H1 (cell line): Measurements from ENCODE around the gene TMEM220. TPM values are rescaled to one million over a fixed set of nuclear protein-coding genes. Genes with fewer than 3 reads are reported as not detected.

Source experiments
- CTCF ChIA-PET: fragments of 300-600 bp; sonication (Branson Sonifier 250); formaldehyde crosslinking; loops from one replicate; lab custom pipeline; 2021; ENCODE audit not compliant: partially characterized antibody; lab: Charles Lee
- POLR2A ChIA-PET: fragments of 300-600 bp; sonication (Branson Sonifier 250); formaldehyde crosslinking; loops from one replicate; lab custom pipeline; 2021; ENCODE audit warnings: inconsistent platforms; ENCODE audit not compliant: partially characterized antibody; lab: Charles Lee
- DNase-seq, 2 experiments: peaks; one replicate each; pipeline versions ENCODE4 v3.0.0 to v3.0.0-alpha.2; 2010 to 2022; ENCODE audit warnings: low spot score in 2 of 2, low read depth in 1 of 2, mixed read lengths in 1 of 2
- FAIRE-seq: peaks from 2 replicates; lab custom pipeline; 2011; peaks lifted over from hg19 to GRCh38; lab: Jason Lieb, UNC
- H2AFZ ChIP-seq: 2 replicates; pipeline ENCODE4 v1.8.1; 2012; ENCODE audit warnings: low read length, inconsistent platforms
- H2AK5ac ChIP-seq: 2 replicates; pipeline ENCODE4 v1.6.1; 2013; ENCODE audit warnings: low read depth, low read length
- H2BK120ac ChIP-seq: replicated peaks from 2 replicates; pipeline ENCODE3; 2013; ENCODE audit warnings: low read depth, low read length, inconsistent platforms
- H2BK12ac ChIP-seq: 2 replicates; pipeline ENCODE4 v1.6.1; 2013; ENCODE audit warnings: low read depth, low read length
- H2BK15ac ChIP-seq: 2 replicates; pipeline ENCODE4 v1.6.1; 2013; ENCODE audit warnings: low read length
- H2BK20ac ChIP-seq: 2 replicates; pipeline ENCODE4 v1.6.1; 2013; ENCODE audit warnings: low read length
- H2BK5ac ChIP-seq: 2 replicates; pipeline ENCODE4 v1.6.1; 2013; ENCODE audit warnings: low read depth, low read length
- H3K14ac ChIP-seq: 2 replicates; pipeline ENCODE4 v1.6.1; 2013; ENCODE audit warnings: inconsistent platforms; ENCODE audit not compliant: insufficient read length
- H3K18ac ChIP-seq: 2 replicates; pipeline ENCODE4 v1.6.1; 2013; ENCODE audit warnings: low read length; ENCODE audit errors: extremely low read depth
- H3K23ac ChIP-seq: 2 replicates; pipeline ENCODE4 v1.6.1; 2013; ENCODE audit warnings: inconsistent platforms; ENCODE audit not compliant: insufficient read length
- H3K23me2 ChIP-seq: 2 replicates; pipeline ENCODE4 v1.6.1; 2013; ENCODE audit warnings: low read depth, low read length
- H3K27ac ChIP-seq: 2 replicates; pipeline ENCODE4 v1.6.1; 2011; ENCODE audit warnings: low read depth, low read length, inconsistent platforms
- H3K27me3 ChIP-seq, 4 experiments: replicated peaks in 1 of 4; 1 replicate in 1 of 4; 2 replicates in 3 of 4; pipeline versions ENCODE4 v1.6.1 to v1.8.1; 2011 to 2013; ENCODE audit warnings: low read length in 3 of 4, mild to moderate bottlenecking in 3 of 4, inconsistent platforms in 2 of 4, mixed read lengths in 2 of 4, moderate library complexity in 1 of 4; ENCODE audit not compliant: control insufficient read depth in 3 of 4, insufficient read depth in 3 of 4; ENCODE audit errors: extremely low read depth in 1 of 4
- H3K36me3 ChIP-seq, 4 experiments: 2 replicates each; pipeline versions ENCODE4 v1.6.1 to v1.8.1; 2011 to 2013; ENCODE audit warnings: mild to moderate bottlenecking in 4 of 4, low read length in 3 of 4, moderate library complexity in 2 of 4, control low read depth in 1 of 4, inconsistent platforms in 1 of 4; ENCODE audit not compliant: insufficient read depth in 4 of 4, control insufficient read depth in 2 of 4
- H3K4ac ChIP-seq: replicated peaks from 2 replicates; pipeline ENCODE3; 2013; ENCODE audit warnings: low read length, low read depth, mixed read lengths, inconsistent platforms; ENCODE audit not compliant: insufficient read length
- H3K4me1 ChIP-seq, 4 experiments: replicated peaks in 1 of 4; 1 replicate in 1 of 4; 2 replicates in 3 of 4; pipeline versions ENCODE4 v1.6.1 to v1.8.1; 2011 to 2013; ENCODE audit warnings: low read length in 3 of 4, inconsistent platforms in 2 of 4, mixed read lengths in 1 of 4; ENCODE audit not compliant: insufficient read depth in 4 of 4, control insufficient read depth in 3 of 4
- H3K4me2 ChIP-seq, 2 experiments: 2 replicates each; pipeline versions ENCODE4 v1.6.1 to v1.8.1; 2011 to 2013; ENCODE audit warnings: low read depth in 2 of 2, low read length in 2 of 2, control low read depth in 1 of 2, inconsistent platforms in 1 of 2, mild to moderate bottlenecking in 1 of 2; ENCODE audit not compliant: insufficient read depth in 1 of 2
- H3K4me3 ChIP-seq, 4 experiments: fragments of 200-600, 300-600 bp in 1 of 4; sonication (generic), shearing (Covaris generic), sonication (Bioruptor Twin) in 1 of 4; 2 replicates each; pipeline versions ENCODE4 v1.5.1 to v1.8.1; 2011 to 2016; ENCODE audit warnings: low read length in 4 of 4, low read depth in 3 of 4, control low read depth in 2 of 4, inconsistent platforms in 2 of 4, mild to moderate bottlenecking in 2 of 4, mixed read lengths in 1 of 4, moderate library complexity in 1 of 4; ENCODE audit not compliant: insufficient read depth in 2 of 4; ENCODE audit errors: extremely low read depth in 1 of 4
- H3K56ac ChIP-seq: replicated peaks from 2 replicates; pipeline ENCODE3; 2013; ENCODE audit warnings: low read depth, mild to moderate bottlenecking, mixed read lengths, low read length, inconsistent platforms; ENCODE audit not compliant: insufficient read length
- H3K79me1 ChIP-seq: 2 replicates; pipeline ENCODE4 v1.6.1; 2013; ENCODE audit warnings: low read depth, low read length, control low read depth
- H3K79me2 ChIP-seq, 2 experiments: 2 replicates each; pipeline versions ENCODE4 v1.6.1 to v1.8.1; 2012 to 2013; ENCODE audit warnings: low read length in 2 of 2, mild to moderate bottlenecking in 2 of 2, inconsistent platforms in 1 of 2; ENCODE audit not compliant: insufficient read depth in 2 of 2, control insufficient read depth in 1 of 2
- H3K9ac ChIP-seq, 4 experiments: replicated peaks in 1 of 4; 1 replicate in 1 of 4; 2 replicates in 3 of 4; pipeline versions ENCODE4 v1.6.1 to v1.8.1; 2011 to 2013; ENCODE audit warnings: low read depth in 3 of 4, low read length in 3 of 4, control low read depth in 2 of 4, mild to moderate bottlenecking in 2 of 4, moderate library complexity in 2 of 4, inconsistent platforms in 1 of 4; ENCODE audit errors: extremely low read depth in 1 of 4
- H3K9me3 ChIP-seq, 2 experiments: 2 replicates each; pipeline versions ENCODE4 v1.6.1 to v1.8.1; 2012 to 2013; ENCODE audit warnings: mild to moderate bottlenecking in 2 of 2, moderate library complexity in 2 of 2, control low read depth in 1 of 2, inconsistent platforms in 1 of 2, low read depth in 1 of 2, low read length in 1 of 2, mixed read lengths in 1 of 2; ENCODE audit not compliant: insufficient read depth in 2 of 2
- H4K20me1 ChIP-seq, 2 experiments: replicated peaks in 1 of 2; 2 replicates each; pipeline versions ENCODE3 to v1.8.1; 2011 to 2013; ENCODE audit warnings: inconsistent platforms in 2 of 2, low read length in 2 of 2, mild to moderate bottlenecking in 1 of 2; ENCODE audit not compliant: insufficient read depth in 2 of 2, control insufficient read depth in 1 of 2
- H4K5ac ChIP-seq: 2 replicates; pipeline ENCODE4 v1.6.1; 2013; ENCODE audit warnings: low read length, low read depth, mixed read lengths, inconsistent platforms; ENCODE audit not compliant: insufficient read length
- H4K8ac ChIP-seq: 2 replicates; pipeline ENCODE4 v1.8.0; 2013; ENCODE audit warnings: mild to moderate bottlenecking, moderate library complexity, low read length, inconsistent platforms; ENCODE audit not compliant: insufficient read depth; ENCODE audit errors: extremely low read depth
- H4K91ac ChIP-seq: replicated peaks from 2 replicates; pipeline ENCODE3; 2013; ENCODE audit warnings: low read length, mixed read lengths, inconsistent platforms; ENCODE audit not compliant: insufficient read length
- BACH1 ChIP-seq: IDR thresholded peaks from 2 replicates; pipeline ENCODE4 v1.6.1; 2012; ENCODE audit warnings: low read length, improper control_type of control experiment
- CREB1 ChIP-seq: IDR thresholded peaks from 2 replicates; pipeline ENCODE4 v1.6.1; 2012; ENCODE audit warnings: inconsistent platforms
- YY1 ChIP-seq: IDR thresholded peaks from 2 replicates; pipeline ENCODE4 v1.6.1; 2011; ENCODE audit warnings: low read depth, mild to moderate bottlenecking, low read length
- WGBS, 2 experiments: shearing (Covaris generic) in 1 of 2; methylation state at CpG; one replicate each; pipeline versions ENCODE4 v1.1.6 to v1.1.7; 2013 to 2015; ENCODE audit warnings: low lambda C conversion rate in 2 of 2, mixed read lengths in 2 of 2, inconsistent platforms in 1 of 2, low coverage in 1 of 2, missing lambda C conversion rate in 1 of 2; ENCODE audit not compliant: insufficient replicate concordance in 2 of 2, insufficient coverage in 1 of 2, insufficient read length in 1 of 2; ENCODE audit errors: extremely low coverage in 1 of 2, missing lambda C conversion rate in 1 of 2; 5-methylcytosine and 5-hydroxymethylcytosine counted together
- polyA plus RNA-seq, 7 experiments: library from polyadenylated mRNA; depleted of rRNA in 3 of 7; stranded (reverse) in 5 of 7; unstranded in 2 of 7; fragments of >200 nt in 5 of 7; fragments of 200-250 nt in 2 of 7; gene quantifications; 1 replicate in 5 of 7; 2 replicates in 1 of 7; 4 replicates in 1 of 7; pipeline versions ENCODE4 v1.2.1 to v1.2.3, GENCODE V29; 2011 to 2013; ENCODE audit warnings: missing spikeins in 2 of 7, mixed read lengths in 2 of 7
- total RNA-seq: library from RNA; stranded (reverse); fragmentation: NEBNext Ultra II Directional; extraction: Animal tissue kit (Norgen Biotek cat#: 25700); gene quantifications from 2 replicates; pipeline ENCODE4 v1.2.1, GENCODE V29; 2021

Gene TMEM220
- total and polyA plus RNA-seq, 2 of the 8 experiments (the other 6 are each of a cell fraction or from before 2014, with no cell fraction given) = 3.8 to 4.1 TPM

- FAIRE-seq = no peak
- WGBS, 2 experiments = 91% methylated on average over 2 of the region's 2 CpGs; no CpG with 5 or more reads in 1 of the 2 experiments
- no peak for TF ChIP-seq CREB1
- no peak for TF ChIP-seq BACH1
- no peak for TF ChIP-seq YY1
These were observed 16.5 kb downstream of the TMEM220 start for GRCh38 chr17:10713318-10713717.

More at GRCh38 chr17:10713318-10713717, 16.5 kb downstream of the TMEM220 start:
- no peak overlapping the region for H3K4me3 ChIP-seq
- POLR2A ChIA-PET = no interaction called here
- H4K5ac ChIP-seq = no peak overlapping the region
- no peak overlapping the region for H3K23ac ChIP-seq
- H3K9ac ChIP-seq = no peak overlapping the region
- no peak overlapping the region for H3K18ac ChIP-seq
- H2BK5ac ChIP-seq = no peak overlapping the region
- no peak overlapping the region for H4K8ac ChIP-seq
- no peaks in the 10 kb centered on the region for H3K23me2 ChIP-seq
- no peak overlapping the region for H3K4ac ChIP-seq
- no peak for DNase-seq
- H2BK12ac ChIP-seq = no peak overlapping the region
- no peak overlapping the region for H2BK120ac ChIP-seq
- H2AK5ac ChIP-seq = no peak overlapping the region
- H2BK15ac ChIP-seq = no peak overlapping the region
- H3K36me3 ChIP-seq = peaks cover 0 to 28% (median 13%) of the 10 kb centered on the region in 4 experiments; a peak in 7 of 8 replicates
- H3K27me3 ChIP-seq = no peaks in the 10 kb centered on the region
- H3K79me1 ChIP-seq = no peaks in the 10 kb centered on the region
- no peak overlapping the region for H3K56ac ChIP-seq
- CTCF ChIA-PET = interaction anchor here (0.6 kb wide), 1 partner anchor 162 kb away, joined by 5 read pairs; no protein-coding TSS in a partner anchor
- H4K20me1 ChIP-seq = no peaks in the 10 kb centered on the region
- no peaks in the 10 kb centered on the region for H3K9me3 ChIP-seq
- H3K14ac ChIP-seq = no peak overlapping the region
- H2BK20ac ChIP-seq = no peak overlapping the region
- no peak overlapping the region for H2AFZ ChIP-seq
- H3K4me1 ChIP-seq = no peaks in the 10 kb centered on the region
- no peak overlapping the region for H4K91ac ChIP-seq
- H3K27ac ChIP-seq = no peak overlapping the region
- no peak overlapping the region for H3K4me2 ChIP-seq
- H3K79me2 ChIP-seq = no peaks in the 10 kb centered on the region
